Spleen (tissue), 7 donors: ENCODE measurements around the gene RALY.

ENCODE experiments used
- POLR2A ChIP-seq, 3 donors: fragments of 450-650 bp; IDR thresholded peaks; one replicate each; pipeline ENCODE4 v1.5.1; 2017; ENCODE audit warnings: antibody characterized with exemption in 3 of 3, mild to moderate bottlenecking in 1 of 3
- POLR2AphosphoS5 ChIP-seq, 3 donors: sonication (generic); formaldehyde crosslinking; IDR thresholded peaks; one replicate each; pipeline ENCODE4 v1.5.1; 2017; ENCODE audit warnings: antibody characterized with exemption in 3 of 3
- TF ChIP-seq, protein P1 (sequence below), 11 experiments: fragments of 200-600 bp in 7 of 11; fragments of 450-650 bp in 4 of 11; sonication (generic) in 4 of 11; IDR thresholded peaks in 8 of 11; conservative IDR thresholded peaks in 3 of 11; 1 replicate in 7 of 11; 2 replicates in 4 of 11; pipeline versions ENCODE4 v1.4.0 to v1.8.0; 2016 to 2021; ENCODE audit warnings: antibody characterized with exemption in 11 of 11, inconsistent platforms in 4 of 11, mild to moderate bottlenecking in 1 of 11
- donor health status: DM: no; HTN: no; CAD: no; lungs with moderate emphysema.
- donor health status: DM: no; HTN: no; CAD: no.
- donor health status: DM: no; HTN: no; CAD: no.

DNA sequence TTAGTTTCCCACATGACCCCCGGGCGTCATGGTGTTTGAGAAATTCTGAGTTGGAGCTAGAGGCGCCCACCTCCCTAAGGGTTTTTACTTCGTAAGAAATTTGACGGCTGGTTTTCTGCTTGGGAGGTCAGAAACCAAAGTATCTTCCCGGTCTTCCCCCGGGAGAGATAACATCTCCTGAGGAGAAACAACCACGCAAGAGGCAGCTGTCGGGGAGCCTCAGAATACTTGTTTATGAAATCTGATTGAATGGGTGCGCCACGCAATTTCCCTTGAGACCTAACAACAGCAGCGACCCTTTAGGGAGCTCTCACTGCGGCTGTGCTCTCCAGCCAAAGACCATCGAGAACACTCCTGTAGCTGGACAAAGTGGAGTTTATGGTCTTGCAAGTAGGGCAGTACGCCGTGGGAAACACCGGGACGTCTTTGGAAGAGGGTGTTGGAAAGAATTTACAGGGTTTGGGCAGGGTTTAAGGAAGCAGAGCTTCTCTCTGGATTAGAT lies 118.9 kb downstream of the RALY start:
- TF ChIP-seq, protein P1, sequence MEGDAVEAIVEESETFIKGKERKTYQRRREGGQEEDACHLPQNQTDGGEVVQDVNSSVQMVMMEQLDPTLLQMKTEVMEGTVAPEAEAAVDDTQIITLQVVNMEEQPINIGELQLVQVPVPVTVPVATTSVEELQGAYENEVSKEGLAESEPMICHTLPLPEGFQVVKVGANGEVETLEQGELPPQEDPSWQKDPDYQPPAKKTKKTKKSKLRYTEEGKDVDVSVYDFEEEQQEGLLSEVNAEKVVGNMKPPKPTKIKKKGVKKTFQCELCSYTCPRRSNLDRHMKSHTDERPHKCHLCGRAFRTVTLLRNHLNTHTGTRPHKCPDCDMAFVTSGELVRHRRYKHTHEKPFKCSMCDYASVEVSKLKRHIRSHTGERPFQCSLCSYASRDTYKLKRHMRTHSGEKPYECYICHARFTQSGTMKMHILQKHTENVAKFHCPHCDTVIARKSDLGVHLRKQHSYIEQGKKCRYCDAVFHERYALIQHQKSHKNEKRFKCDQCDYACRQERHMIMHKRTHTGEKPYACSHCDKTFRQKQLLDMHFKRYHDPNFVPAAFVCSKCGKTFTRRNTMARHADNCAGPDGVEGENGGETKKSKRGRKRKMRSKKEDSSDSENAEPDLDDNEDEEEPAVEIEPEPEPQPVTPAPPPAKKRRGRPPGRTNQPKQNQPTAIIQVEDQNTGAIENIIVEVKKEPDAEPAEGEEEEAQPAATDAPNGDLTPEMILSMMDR (IDR thresholded peaks at IDR 0.05 in 8 of 11, conservative IDR thresholded peaks at IDR 0.05 in 3 of 11), result no peak
- TF ChIP-seq POLR2A (IDR thresholded peaks at IDR 0.05), result no peak
- no peak for TF ChIP-seq POLR2AphosphoS5 (IDR thresholded peaks at IDR 0.05)
